Non-pigmented ciliary epithelial cell (primary cell): ENCODE data around the gene RSAD2.
A peak's percentile ranks its signal among the peaks of the same experiment; 100 is the strongest.

Source experiments
- DNase-seq: peaks from one replicate; pipeline ENCODE4 v3.0.0-alpha.2; 2010; ENCODE audit warnings: low read depth

The RSAD2 gene

DNA sequence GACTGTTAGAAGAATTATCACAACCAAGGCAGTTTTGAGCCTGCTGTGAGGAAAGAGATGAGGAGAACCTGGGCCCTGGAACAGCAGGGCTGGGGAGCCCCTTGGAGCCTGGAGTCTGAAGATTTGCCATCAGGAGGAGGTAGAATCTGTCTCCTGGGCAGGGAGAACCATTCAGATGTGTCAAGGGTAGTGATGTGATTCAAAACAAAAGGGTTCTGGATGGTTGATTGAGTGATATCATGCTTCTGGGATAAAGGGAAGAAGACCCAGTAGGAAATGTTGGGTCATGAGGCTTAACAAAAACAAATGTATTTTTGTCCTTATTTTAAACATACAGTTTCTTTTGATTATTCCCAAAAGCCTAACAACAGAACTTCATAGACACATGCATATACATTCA, 68.2 kb downstream of the RSAD2 start:
- DNase-seq = no peak

DNA sequence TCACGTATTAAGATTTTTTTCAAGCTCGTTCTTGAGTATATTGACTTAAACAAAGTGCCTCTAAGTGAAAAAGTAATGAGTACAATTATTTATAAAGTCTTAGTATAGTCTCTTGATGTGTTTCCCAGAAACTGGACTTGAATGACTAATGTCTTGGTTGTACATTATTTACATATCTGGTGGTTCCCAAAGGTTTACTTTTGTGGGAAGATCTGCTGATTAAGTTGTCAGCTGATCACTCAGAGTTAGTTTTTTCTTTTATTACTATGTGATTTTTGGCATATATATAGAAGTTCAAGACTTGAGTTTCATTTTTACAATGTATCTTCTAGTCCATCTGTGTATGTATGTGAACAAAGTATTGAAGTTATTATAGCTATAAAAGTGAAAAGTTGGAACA, 69.1 kb downstream of the RSAD2 start:
- peak; percentile 77 for DNase-seq
